Vagina (tissue), 2 donors: ENCODE data around the gene TPP1. TPM values are rescaled to one million over a fixed set of nuclear protein-coding genes. Genes with fewer than 3 reads are reported as not detected.

Source experiments
- DNase-seq, 2 donors: peaks; one replicate each; pipeline ENCODE4 v3.0.0-alpha.2; 2017; ENCODE audit errors: extremely low spot score in 2 of 2
- H3K27ac ChIP-seq: fragments of 200-600 bp; sonication (generic); one replicate; pipeline ENCODE4 v1.5.1; 2019
- H3K27me3 ChIP-seq: fragments of 200-600 bp; sonication (generic); one replicate; pipeline ENCODE4 v1.5.1; 2019
- H3K36me3 ChIP-seq, 2 donors: fragments of 200-600 bp; sonication (generic); one replicate each; pipeline ENCODE4 v1.5.1; 2017 to 2019
- H3K4me1 ChIP-seq: fragments of 200-600 bp; sonication (generic); one replicate; pipeline ENCODE4 v1.5.1; 2019
- H3K4me3 ChIP-seq, 2 donors: fragments of 200-600 bp; sonication (generic); 1 replicate in 1 of 2; 2 replicates in 1 of 2; pipeline ENCODE4 v1.5.1; 2016 to 2019
- H3K9me3 ChIP-seq: fragments of 200-600 bp; sonication (generic); one replicate; pipeline ENCODE4 v1.5.1; 2019
- POLR2A ChIP-seq, 2 donors: fragments of 450-650 bp; IDR thresholded peaks; one replicate each; pipeline ENCODE4 v1.6.1; 2017; ENCODE audit warnings: antibody characterized with exemption in 2 of 2, mild to moderate bottlenecking in 2 of 2, moderate library complexity in 2 of 2
- POLR2AphosphoS5 ChIP-seq, 2 donors: sonication (generic); formaldehyde crosslinking; IDR thresholded peaks; one replicate each; pipeline ENCODE4 v1.9.0; 2017; ENCODE audit warnings: antibody characterized with exemption in 2 of 2, mild to moderate bottlenecking in 2 of 2, low read depth in 1 of 2; ENCODE audit not compliant: insufficient read depth in 1 of 2
- intact Hi-C: fragments of 100-400 bp; cut with DNase I; formaldehyde crosslinking; loops from one replicate; pipeline ENCODE4 v1.15.1; 2023
- total RNA-seq: library from RNA; depleted of rRNA; stranded (reverse); fragments of >200 nt; gene quantifications from one replicate; pipeline ENCODE4 v1.2.3, GENCODE V29; 2016
- TF ChIP-seq, protein P1 (sequence below), 3 experiments: fragments of 450-650 bp in 2 of 3; fragments of 200-600 bp in 1 of 3; sonication (generic) in 1 of 3; IDR thresholded peaks; one replicate each; pipeline ENCODE4 v1.5.1; 2017 to 2019; ENCODE audit warnings: antibody characterized with exemption in 3 of 3, mild to moderate bottlenecking in 2 of 3, moderate library complexity in 2 of 3

Gene TPP1
- total RNA-seq, 1 donor from 2014 or later = 77.3 TPM

- no peak overlapping the region for H3K4me3 ChIP-seq
- H3K9me3 ChIP-seq = no peaks in the 10 kb centered on the region
- TF ChIP-seq, protein P1, sequence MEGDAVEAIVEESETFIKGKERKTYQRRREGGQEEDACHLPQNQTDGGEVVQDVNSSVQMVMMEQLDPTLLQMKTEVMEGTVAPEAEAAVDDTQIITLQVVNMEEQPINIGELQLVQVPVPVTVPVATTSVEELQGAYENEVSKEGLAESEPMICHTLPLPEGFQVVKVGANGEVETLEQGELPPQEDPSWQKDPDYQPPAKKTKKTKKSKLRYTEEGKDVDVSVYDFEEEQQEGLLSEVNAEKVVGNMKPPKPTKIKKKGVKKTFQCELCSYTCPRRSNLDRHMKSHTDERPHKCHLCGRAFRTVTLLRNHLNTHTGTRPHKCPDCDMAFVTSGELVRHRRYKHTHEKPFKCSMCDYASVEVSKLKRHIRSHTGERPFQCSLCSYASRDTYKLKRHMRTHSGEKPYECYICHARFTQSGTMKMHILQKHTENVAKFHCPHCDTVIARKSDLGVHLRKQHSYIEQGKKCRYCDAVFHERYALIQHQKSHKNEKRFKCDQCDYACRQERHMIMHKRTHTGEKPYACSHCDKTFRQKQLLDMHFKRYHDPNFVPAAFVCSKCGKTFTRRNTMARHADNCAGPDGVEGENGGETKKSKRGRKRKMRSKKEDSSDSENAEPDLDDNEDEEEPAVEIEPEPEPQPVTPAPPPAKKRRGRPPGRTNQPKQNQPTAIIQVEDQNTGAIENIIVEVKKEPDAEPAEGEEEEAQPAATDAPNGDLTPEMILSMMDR (IDR thresholded peaks at IDR 0.05) = no peak
- no peak for TF ChIP-seq POLR2A (IDR thresholded peaks at IDR 0.05)
- TF ChIP-seq POLR2AphosphoS5 (IDR thresholded peaks at IDR 0.05; ENCODE audit: insufficient read depth in 1 of 2, low read depth in 1 of 2) = no peak
- H3K27me3 ChIP-seq = no peaks in the 10 kb centered on the region
- peaks cover 0 to 9% of the 10 kb centered on the region in 2 donors for H3K36me3 ChIP-seq
- no peak overlapping the region for H3K27ac ChIP-seq
- no peak for DNase-seq
- peaks cover 17% of the 10 kb centered on the region for H3K4me1 ChIP-seq
- intact Hi-C loops = no loop called here
These were observed 1.4 kb upstream of the TPP1 start for GRCh38 chr11:6620636-6621035.

- Histone ChIP-seq H3K4me1 (peaks cover 18% of the 10 kb centered on the region), H3K9me3 (no peaks in the 10 kb centered on the region), H3K27ac (peak overlapping the region; percentile 99), H3K27me3 (no peaks in the 10 kb centered on the region), H3K4me3 (peak overlapping the region; percentile 74 to 90), H3K36me3 (peaks cover 0 to 6% of the 10 kb centered on the region in 2 donors)
- no peak for DNase-seq
- intact Hi-C loops = no loop called here
- TF ChIP-seq POLR2AphosphoS5 (IDR thresholded peaks at IDR 0.05; ENCODE audit: insufficient read depth in 1 of 2, low read depth in 1 of 2) (peak in 1 of 2 donors; percentile 52), POLR2A (IDR thresholded peaks at IDR 0.05) (peak in 1 of 2 donors; percentile 20)
- TF ChIP-seq, protein P1 (IDR thresholded peaks at IDR 0.05) = no peak
These were observed 862 bp downstream of the TPP1 start for GRCh38 chr11:6618117-6619003.

GRCh38 chr11:6617315-6617781, 1.9 kb downstream of the TPP1 start:
- peak overlapping the region; percentile 99 for H3K27ac ChIP-seq
- no peaks in the 10 kb centered on the region for H3K27me3 ChIP-seq
- intact Hi-C loops = no loop called here
- peaks cover 0 to 6% of the 10 kb centered on the region in 2 donors for H3K36me3 ChIP-seq
- TF ChIP-seq POLR2A (IDR thresholded peaks at IDR 0.05) (no peak), POLR2AphosphoS5 (IDR thresholded peaks at IDR 0.05; ENCODE audit: insufficient read depth in 1 of 2, low read depth in 1 of 2) (no peak)
- TF ChIP-seq, protein P1 (IDR thresholded peaks at IDR 0.05) = no peak
- no peak for DNase-seq
- peaks cover 26% of the 10 kb centered on the region for H3K4me1 ChIP-seq
- no peaks in the 10 kb centered on the region for H3K9me3 ChIP-seq
- H3K4me3 ChIP-seq = peak overlapping the region; percentile 74 to 90

DNA sequence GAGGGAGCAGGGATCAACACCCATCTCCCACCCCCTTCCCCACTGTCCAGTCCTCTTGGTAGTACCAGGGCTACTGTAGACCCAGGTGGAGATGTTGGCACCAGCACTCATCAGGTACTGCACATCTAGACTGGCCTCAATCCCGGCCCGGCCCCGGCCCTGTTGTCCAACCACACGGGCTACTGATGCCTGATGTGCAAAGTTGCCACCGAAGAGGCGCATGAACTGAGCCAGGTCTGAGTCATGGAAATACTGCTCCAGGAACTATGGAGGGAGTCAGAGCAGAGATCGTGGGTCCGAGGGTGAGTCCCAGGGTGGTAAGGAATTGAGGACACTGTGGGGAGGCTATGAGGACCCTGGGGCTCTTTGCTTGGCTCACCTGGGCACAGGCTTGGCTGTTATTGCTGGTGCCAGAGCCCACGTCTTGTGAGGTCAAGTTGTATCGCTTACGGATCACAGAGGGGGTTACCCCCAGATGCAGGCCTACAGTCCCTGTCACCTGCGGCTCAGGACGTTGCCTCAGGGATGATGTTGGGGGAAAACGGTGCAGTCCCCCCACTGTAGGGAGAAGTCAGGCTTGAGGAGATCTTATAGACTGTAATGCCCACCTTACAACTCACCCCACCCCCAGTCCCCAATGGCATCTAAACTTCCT, 2.5 kb downstream of the TPP1 start:
- peak overlapping the region; percentile 99 for H3K27ac ChIP-seq
- no peaks in the 10 kb centered on the region for H3K27me3 ChIP-seq
- no peak for TF ChIP-seq POLR2A (IDR thresholded peaks at IDR 0.05)
- TF ChIP-seq, protein P1 (IDR thresholded peaks at IDR 0.05) = no peak
- no peak for TF ChIP-seq POLR2AphosphoS5 (IDR thresholded peaks at IDR 0.05; ENCODE audit: insufficient read depth in 1 of 2, low read depth in 1 of 2)
- H3K9me3 ChIP-seq = no peaks in the 10 kb centered on the region
- peaks cover 26% of the 10 kb centered on the region for H3K4me1 ChIP-seq
- DNase-seq = no peak
- intact Hi-C loops = no loop called here
- H3K4me3 ChIP-seq = no peak overlapping the region
- H3K36me3 ChIP-seq = peaks cover 0 to 6% of the 10 kb centered on the region in 2 donors
